A673 (cell line): ENCODE data around the gene EPHA6. TPM values are rescaled to one million over a fixed set of nuclear protein-coding genes. Genes with fewer than 3 reads are reported as not detected.
"Not testable (repeated sequence)": the region's sequence is repeated elsewhere in the genome, so short reads cannot be mapped to it uniquely, and the experiment has no call there.

Experiments
- BruUV-seq: library from RNA; stranded (reverse); fragments of 400-500 nt; replicated peaks from 2 replicates; lab custom pipeline; 2021; lab: Mats Ljungman, UMichigan
- CTCF ChIA-PET: fragments of 300-600 bp; sonication (Branson Sonifier 250); formaldehyde crosslinking; loops from one replicate; lab custom pipeline; 2022; ENCODE audit warnings: antibody characterized with exemption; lab: Charles Lee
- POLR2A ChIA-PET: fragments of 300-600 bp; sonication (Branson Sonifier 250); formaldehyde crosslinking; loops from one replicate; lab custom pipeline; 2022; ENCODE audit warnings: antibody characterized with exemption; ENCODE audit not compliant: low non-redundant PET; lab: Charles Lee
- DNase-seq: peaks from one replicate; pipeline ENCODE4 v3.0.0-alpha.2; 2015; ENCODE audit warnings: low spot score
- H3K27ac ChIP-seq: fragments of 200-600 bp; sonication (generic); 2 replicates; pipeline ENCODE4 v1.5.1; 2016; ENCODE audit warnings: mixed run types, low read depth, mild to moderate bottlenecking, mixed read lengths, antibody characterized with exemption, low read length; ENCODE audit not compliant: poor library complexity, severe bottlenecking
- H3K27me3 ChIP-seq: fragments of 200-600 bp; sonication (generic); replicated peaks from 2 replicates; pipeline ENCODE4 v1.6.1; 2017; ENCODE audit warnings: mixed run types, low read depth, mild to moderate bottlenecking, mixed read lengths, antibody characterized with exemption, low read length; ENCODE audit not compliant: insufficient read depth, poor library complexity
- H3K36me3 ChIP-seq: fragments of 200-600 bp; sonication (generic); 2 replicates; pipeline ENCODE4 v1.6.1; 2016; ENCODE audit warnings: mixed run types, mild to moderate bottlenecking, mixed read lengths, antibody characterized with exemption, low read length; ENCODE audit not compliant: insufficient read depth, poor library complexity, severe bottlenecking
- H3K4me1 ChIP-seq: fragments of 200-600 bp; sonication (generic); 2 replicates; pipeline ENCODE4 v1.6.1; 2017; ENCODE audit warnings: mixed run types, mild to moderate bottlenecking, mixed read lengths, antibody characterized with exemption, low read length; ENCODE audit not compliant: insufficient read depth, poor library complexity, severe bottlenecking
- H3K4me3 ChIP-seq: fragments of 200-600 bp; sonication (generic); 2 replicates; pipeline ENCODE4 v1.5.1; 2016; ENCODE audit warnings: low read depth, mixed run types, mild to moderate bottlenecking, mixed read lengths, low read length; ENCODE audit not compliant: poor library complexity, severe bottlenecking
- H3K9me3 ChIP-seq: fragments of 200-600 bp; sonication (generic); 2 replicates; pipeline ENCODE4 v1.6.1; 2016; ENCODE audit warnings: mixed run types, low read depth, mild to moderate bottlenecking, mixed read lengths, antibody characterized with exemption, low read length; ENCODE audit not compliant: poor library complexity, severe bottlenecking
- CTCF ChIP-seq: fragments of 300-800, 200-600 bp; sonication (generic); conservative IDR thresholded peaks from 2 replicates; pipeline ENCODE4 v1.5.1; 2017; ENCODE audit warnings: low read depth, mild to moderate bottlenecking, antibody characterized with exemption, low read length, moderate library complexity, mixed read lengths
- EZH2 ChIP-seq: fragments of 200-600 bp; sonication (generic); IDR thresholded peaks from 2 replicates; pipeline ENCODE4 v1.6.1; 2017; ENCODE audit warnings: borderline replicate concordance, low read depth, mild to moderate bottlenecking, mixed read lengths, antibody characterized with exemption, low read length; ENCODE audit not compliant: poor library complexity, severe bottlenecking
- intact Hi-C: fragments of 100-400 bp; cut with micrococcal nuclease; formaldehyde crosslinking; loops from one replicate; pipeline ENCODE4 v1.10.0; 2022; ENCODE audit not compliant: unreplicated experiment
- total RNA-seq: library from RNA; stranded (reverse); gene quantifications from 2 replicates; pipeline ENCODE4 v1.2.3, GENCODE V29; 2021

EPHA6 gene
- total RNA-seq, 1 experiment from 2014 or later, result not detected

- no peak for DNase-seq
- Histone ChIP-seq H3K4me3 (no peak overlapping the region), H3K27me3 (no peaks in the 10 kb centered on the region), H3K27ac (no peak overlapping the region), H3K4me1 (no peaks in the 10 kb centered on the region), H3K9me3 (no peaks in the 10 kb centered on the region), H3K36me3 (no peaks in the 10 kb centered on the region)
- BruUV-seq, result no TSS peak
- TF ChIP-seq EZH2 (no peak), CTCF (no peak)
- POLR2A ChIA-PET, result no interaction called here
- CTCF ChIA-PET, result no interaction called here
- intact Hi-C loops, result no loop called here
Measured at GRCh38 chr3:97470481-97470880, 656.1 kb downstream of the EPHA6 start.

GRCh38 chr3:97479740-97480139 lies 665.3 kb downstream of the EPHA6 start:
- Histone ChIP-seq H3K4me1 (no peaks in the 10 kb centered on the region), H3K36me3 (no peaks in the 10 kb centered on the region), H3K27me3 (no peaks in the 10 kb centered on the region), H3K9me3 (no peaks in the 10 kb centered on the region), H3K27ac (no peak overlapping the region), H3K4me3 (no peak overlapping the region)
- POLR2A ChIA-PET, result no interaction called here
- CTCF ChIA-PET, result no interaction called here
- intact Hi-C loops, result no loop called here
- BruUV-seq, result no TSS peak
- TF ChIP-seq EZH2 (no peak), CTCF (no peak)
- DNase-seq, result no peak

- not testable (repeated sequence) for H3K9me3 ChIP-seq
Measured at GRCh38 chr3:97480696-97481289, 666.4 kb downstream of the EPHA6 start.

GRCh38 chr3:97481416-97481815 lies 667.0 kb downstream of the EPHA6 start:
- Histone ChIP-seq H3K27me3 (no peaks in the 10 kb centered on the region), H3K9me3 (no peaks in the 10 kb centered on the region), H3K27ac (no peak overlapping the region), H3K36me3 (no peaks in the 10 kb centered on the region), H3K4me1 (no peaks in the 10 kb centered on the region), H3K4me3 (no peak overlapping the region)
- BruUV-seq, result no TSS peak
- ChIA-PET POLR2A (no interaction called here), CTCF (no interaction called here)
- intact Hi-C loops, result no loop called here
- no peak for TF ChIP-seq EZH2
- no peak for TF ChIP-seq CTCF
- no peak for DNase-seq

More at GRCh38 chr3:97480696-97481289, 666.4 kb downstream of the EPHA6 start:
- H3K36me3 ChIP-seq, H3K27ac ChIP-seq, H3K4me3 ChIP-seq, H3K27me3 ChIP-seq, CTCF ChIA-PET, BruUV-seq, H3K4me1 ChIP-seq, DNase-seq, POLR2A ChIA-PET, intact Hi-C loops: not testable (repeated sequence)
